ENCODE measurements around the gene HTR7. TPM values are rescaled to one million over a fixed set of nuclear protein-coding genes. Genes with fewer than 3 reads are reported as not detected.
A peak's percentile ranks its signal among the peaks of the same experiment; 100 is the strongest.

Gene HTR7
- total RNA-seq, 1 donor from 2014 or later = 0.93 TPM

- H3K27ac Mint-ChIP-seq = no peak overlapping the region
- H3K36me3 Mint-ChIP-seq (ENCODE audit: insufficient read depth) = no peaks in the 10 kb centered on the region
- no peak for DNase-seq (ENCODE audit: low spot score, unreplicated experiment)
- no peaks in the 10 kb centered on the region for H3K27me3 Mint-ChIP-seq
- TF ChIP-seq CTCF (IDR thresholded peaks at IDR 0.05; ENCODE audit: unreplicated experiment) = no peak
- no peak overlapping the region for H3K4me3 Mint-ChIP-seq (ENCODE audit: low read depth)
- H3K4me1 Mint-ChIP-seq (ENCODE audit: low read depth) = no peaks in the 10 kb centered on the region
- peaks cover 7% of the 10 kb centered on the region for H3K9me3 Mint-ChIP-seq (ENCODE audit: low read depth)
Observed at GRCh38 chr10:90798482-90798881, 59.4 kb downstream of the HTR7 start.

- Mint-ChIP-seq H3K36me3 (ENCODE audit: insufficient read depth) (no peaks in the 10 kb centered on the region), H3K27ac (peak overlapping the region; percentile 13), H3K27me3 (peaks cover 5% of the 10 kb centered on the region), H3K9me3 (ENCODE audit: low read depth) (no peaks in the 10 kb centered on the region), H3K4me1 (ENCODE audit: low read depth) (no peaks in the 10 kb centered on the region), H3K4me3 (ENCODE audit: low read depth) (no peak overlapping the region)
- DNase-seq (ENCODE audit: low spot score, unreplicated experiment) = no peak
- TF ChIP-seq CTCF (IDR thresholded peaks at IDR 0.05; ENCODE audit: unreplicated experiment) = no peak
Observed at GRCh38 chr10:90790422-90790821, 67.4 kb downstream of the HTR7 start.

- Mint-ChIP-seq H3K4me1 (ENCODE audit: low read depth) (no peaks in the 10 kb centered on the region), H3K9me3 (ENCODE audit: low read depth) (no peaks in the 10 kb centered on the region), H3K4me3 (ENCODE audit: low read depth) (no peak overlapping the region), H3K27ac (no peak overlapping the region), H3K27me3 (peaks cover 5% of the 10 kb centered on the region), H3K36me3 (ENCODE audit: insufficient read depth) (no peaks in the 10 kb centered on the region)
- TF ChIP-seq CTCF (IDR thresholded peaks at IDR 0.05; ENCODE audit: unreplicated experiment) = no peak
- DNase-seq (ENCODE audit: low spot score, unreplicated experiment) = no peak
Observed at GRCh38 chr10:90788968-90789367, 68.9 kb downstream of the HTR7 start.

GRCh38 chr10:90788199-90788491, 69.7 kb downstream of the HTR7 start:
- Mint-ChIP-seq H3K4me1 (ENCODE audit: low read depth) (no peaks in the 10 kb centered on the region), H3K4me3 (ENCODE audit: low read depth) (no peak overlapping the region), H3K9me3 (ENCODE audit: low read depth) (no peaks in the 10 kb centered on the region), H3K36me3 (ENCODE audit: insufficient read depth) (no peaks in the 10 kb centered on the region), H3K27me3 (peaks cover 5% of the 10 kb centered on the region), H3K27ac (no peak overlapping the region)
- TF ChIP-seq CTCF (IDR thresholded peaks at IDR 0.05; ENCODE audit: unreplicated experiment) = no peak
- no peak for DNase-seq (ENCODE audit: low spot score, unreplicated experiment)

- H3K4me3 Mint-ChIP-seq (ENCODE audit: low read depth) = no peak overlapping the region
- H3K4me1 Mint-ChIP-seq (ENCODE audit: low read depth) = no peaks in the 10 kb centered on the region
- no peak overlapping the region for H3K27ac Mint-ChIP-seq
- peak; percentile 86 for TF ChIP-seq CTCF (IDR thresholded peaks at IDR 0.05; ENCODE audit: unreplicated experiment)
- peaks cover 5% of the 10 kb centered on the region for H3K27me3 Mint-ChIP-seq
- peak; percentile 27 for DNase-seq (ENCODE audit: low spot score, unreplicated experiment)
- no peaks in the 10 kb centered on the region for H3K36me3 Mint-ChIP-seq (ENCODE audit: insufficient read depth)
- H3K9me3 Mint-ChIP-seq (ENCODE audit: low read depth) = no peaks in the 10 kb centered on the region
Observed at GRCh38 chr10:90787393-90788198, 70.2 kb downstream of the HTR7 start.

Measured in progenitor cell of endocrine pancreas (in vitro differentiated cells).